Ascending aorta (tissue), 2 donors: ENCODE measurements around the gene NMNAT3. TPM values are rescaled to one million over a fixed set of nuclear protein-coding genes. Genes with fewer than 3 reads are reported as not detected.

Source experiments
- DNase-seq, 2 donors: peaks; one replicate each; pipeline ENCODE4 v3.0.0-alpha.2; 2019; ENCODE audit warnings: low spot score in 2 of 2
- H3K27ac ChIP-seq, 2 donors: fragments of 200-600 bp; sonication (generic); one replicate each; pipeline ENCODE4 v1.5.1; 2016 to 2017; ENCODE audit warnings: mild to moderate bottlenecking in 1 of 2
- H3K27me3 ChIP-seq: fragments of 200-600 bp; sonication (generic); one replicate; pipeline ENCODE4 v1.5.1; 2017
- H3K36me3 ChIP-seq, 2 donors: fragments of 200-600 bp; sonication (generic); one replicate each; pipeline ENCODE4 v1.5.1; 2016
- H3K4me1 ChIP-seq, 2 donors: fragments of 200-600 bp; sonication (generic); one replicate each; pipeline ENCODE4 v1.5.1; 2016 to 2017; ENCODE audit warnings: mild to moderate bottlenecking in 1 of 2
- H3K4me3 ChIP-seq, 2 donors: fragments of 200-600 bp; sonication (generic); one replicate each; pipeline ENCODE4 v1.5.1; 2016 to 2017; ENCODE audit warnings: mild to moderate bottlenecking in 1 of 2
- H3K9me3 ChIP-seq, 2 donors: fragments of 200-600 bp; sonication (generic); one replicate each; pipeline ENCODE4 v1.5.1; 2016
- CTCF ChIP-seq, 3 experiments: fragments of 200-600 bp in 2 of 3; fragments of 450-650 bp in 1 of 3; sonication (generic) in 2 of 3; IDR thresholded peaks; one replicate each; pipeline ENCODE4 v1.5.1; 2016 to 2019; ENCODE audit warnings: antibody characterized with exemption in 3 of 3, mild to moderate bottlenecking in 1 of 3, moderate library complexity in 1 of 3
- intact Hi-C: fragments of 100-400 bp; cut with DNase I; formaldehyde crosslinking; loops from one replicate; pipeline ENCODE4 v1.15.1; 2023
- total RNA-seq: library from RNA; depleted of rRNA; stranded (reverse); fragments of >200 nt; gene quantifications from one replicate; pipeline ENCODE4 v1.1.0, GENCODE V29; 2016

The NMNAT3 gene
- total RNA-seq, 1 donor from 2014 or later = 1.2 TPM

DNA sequence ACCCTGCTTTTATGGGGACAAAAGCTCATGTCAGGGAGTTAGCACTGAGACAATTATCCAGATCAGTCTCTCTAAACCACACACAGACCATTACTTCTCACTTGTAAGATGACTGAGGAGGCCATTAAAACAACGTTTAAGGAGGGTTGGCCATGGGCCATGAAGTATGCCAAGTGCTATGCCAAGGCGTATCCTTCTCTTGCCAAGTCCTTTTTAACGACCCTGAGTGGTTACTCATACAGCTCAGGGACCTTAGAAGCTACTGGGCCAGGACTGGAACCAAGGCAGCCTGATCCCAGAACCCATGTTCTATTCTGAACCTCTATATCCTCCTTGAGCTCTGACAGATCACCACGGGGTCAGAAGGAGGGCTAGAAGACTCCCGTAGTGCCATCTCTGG is 50.0 kb downstream of the NMNAT3 start:
- DNase-seq = no peak
- no peak for TF ChIP-seq CTCF (IDR thresholded peaks at IDR 0.05)
- H3K27ac ChIP-seq = no peak overlapping the region
- H3K4me1 ChIP-seq = no peaks in the 10 kb centered on the region
- no peaks in the 10 kb centered on the region for H3K27me3 ChIP-seq
- intact Hi-C loops = no loop called here
- no peaks in the 10 kb centered on the region for H3K9me3 ChIP-seq
- H3K36me3 ChIP-seq = no peaks in the 10 kb centered on the region
- H3K4me3 ChIP-seq = no peak overlapping the region

- H3K4me1 ChIP-seq = no peaks in the 10 kb centered on the region
- H3K9me3 ChIP-seq = no peaks in the 10 kb centered on the region
- intact Hi-C loops = no loop called here
- TF ChIP-seq CTCF (IDR thresholded peaks at IDR 0.05) = no peak
- no peaks in the 10 kb centered on the region for H3K27me3 ChIP-seq
- H3K36me3 ChIP-seq = no peaks in the 10 kb centered on the region
- no peak for DNase-seq
- H3K27ac ChIP-seq = no peak overlapping the region
- no peak overlapping the region for H3K4me3 ChIP-seq
Observed at GRCh38 chr3:139620438-139620837, 57.3 kb downstream of the NMNAT3 start.

DNA sequence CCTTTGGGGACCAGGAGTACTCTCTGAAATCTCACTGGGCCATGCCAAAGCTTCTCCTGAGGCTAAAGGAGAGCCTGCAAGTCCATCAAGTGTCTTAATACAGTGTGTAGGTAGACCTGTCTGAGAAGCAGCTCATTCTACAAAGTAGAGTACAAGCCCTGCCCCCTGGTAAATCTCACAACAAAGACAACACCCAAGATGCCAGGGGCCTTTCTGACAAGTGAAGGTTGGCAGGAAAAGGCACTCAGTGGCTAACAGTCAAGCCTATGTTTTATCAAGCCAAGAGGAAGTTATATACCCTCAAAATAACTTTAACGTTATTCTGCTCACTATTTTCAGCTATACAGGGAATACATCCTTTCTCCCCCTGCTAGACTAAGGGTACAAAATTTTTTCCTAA is 58.3 kb downstream of the NMNAT3 start:
- no peak for DNase-seq
- TF ChIP-seq CTCF (IDR thresholded peaks at IDR 0.05) = no peak

DNA sequence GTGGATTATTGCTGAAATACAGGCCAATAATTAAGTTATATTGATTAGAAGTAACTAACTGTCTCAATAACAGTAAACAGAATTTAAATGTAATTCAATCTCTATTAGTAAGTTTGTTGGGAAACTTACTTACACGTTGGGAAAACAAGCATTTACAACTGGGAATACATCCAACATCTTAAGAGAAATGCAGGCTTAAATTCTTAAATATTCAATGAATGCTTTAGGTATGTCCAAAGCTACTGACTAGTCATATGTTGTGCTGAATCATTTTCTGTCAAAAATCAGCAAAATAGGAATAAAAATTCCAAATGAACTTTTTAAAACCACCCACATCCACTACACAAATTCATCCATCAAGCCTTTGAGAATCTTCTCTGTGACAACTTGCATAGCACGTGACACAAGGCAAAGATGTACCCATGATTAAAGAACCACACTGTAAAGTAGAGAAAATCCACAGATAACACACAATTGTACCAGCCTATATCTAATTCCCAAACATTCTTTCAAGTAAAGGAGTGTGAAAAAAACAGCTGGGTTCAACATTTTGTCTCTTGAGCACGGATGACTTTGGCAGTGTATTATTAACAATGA is 60.0 kb downstream of the NMNAT3 start:
- intact Hi-C loops = no loop called here

More for the DNA sequence above, 58.3 kb downstream of the NMNAT3 start:
- H3K36me3 ChIP-seq = no peaks in the 10 kb centered on the region
- no peaks in the 10 kb centered on the region for H3K27me3 ChIP-seq
- H3K27ac ChIP-seq = no peak overlapping the region
- intact Hi-C loops = no loop called here
- no peaks in the 10 kb centered on the region for H3K9me3 ChIP-seq
- no peak overlapping the region for H3K4me3 ChIP-seq
- no peaks in the 10 kb centered on the region for H3K4me1 ChIP-seq

GRCh38 chr3:139611528-139611927 is 66.2 kb downstream of the NMNAT3 start:
- Histone ChIP-seq H3K9me3 (no peaks in the 10 kb centered on the region), H3K4me1 (no peaks in the 10 kb centered on the region), H3K4me3 (no peak overlapping the region), H3K36me3 (no peaks in the 10 kb centered on the region), H3K27ac (no peak overlapping the region), H3K27me3 (no peaks in the 10 kb centered on the region)
- intact Hi-C loops = no loop called here
- TF ChIP-seq CTCF (IDR thresholded peaks at IDR 0.05) = no peak
- no peak for DNase-seq

More for the DNA sequence above, 60.0 kb downstream of the NMNAT3 start:
- Histone ChIP-seq H3K9me3 (no peaks in the 10 kb centered on the region), H3K27ac (no peak overlapping the region), H3K4me3 (no peak overlapping the region), H3K4me1 (no peaks in the 10 kb centered on the region), H3K27me3 (no peaks in the 10 kb centered on the region), H3K36me3 (no peaks in the 10 kb centered on the region)
- TF ChIP-seq CTCF (IDR thresholded peaks at IDR 0.05) = no peak
- DNase-seq = no peak

DNA sequence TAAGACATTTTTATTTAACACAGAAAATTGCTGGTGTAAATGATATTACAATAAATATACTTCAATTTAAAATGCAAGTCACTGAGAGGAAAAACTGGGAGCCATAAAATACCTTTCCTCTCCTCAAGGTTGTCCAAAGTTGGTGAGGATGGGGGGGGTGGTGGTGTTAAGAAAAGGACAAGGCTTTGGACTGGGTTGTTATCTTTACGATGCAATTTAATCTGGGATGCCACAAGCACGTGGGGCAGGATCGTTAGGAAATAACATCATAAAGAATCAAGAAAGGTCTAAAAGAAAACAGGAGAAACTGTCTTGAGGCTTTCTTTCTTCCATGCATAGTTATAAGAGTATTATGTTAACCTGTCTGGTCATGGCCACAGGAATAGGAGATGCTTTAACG is 66.9 kb downstream of the NMNAT3 start:
- intact Hi-C loops = no loop called here
- H3K27ac ChIP-seq = no peak overlapping the region
- H3K36me3 ChIP-seq = no peaks in the 10 kb centered on the region
- no peaks in the 10 kb centered on the region for H3K27me3 ChIP-seq
- DNase-seq = no peak
- TF ChIP-seq CTCF (IDR thresholded peaks at IDR 0.05) = no peak
- H3K9me3 ChIP-seq = no peaks in the 10 kb centered on the region
- no peaks in the 10 kb centered on the region for H3K4me1 ChIP-seq
- no peak overlapping the region for H3K4me3 ChIP-seq
